GM18861 (cell line): ENCODE measurements around the gene SYTL4.
"Not testable (repeated sequence)": the region's sequence is repeated elsewhere in the genome, so short reads cannot be mapped to it uniquely, and the experiment has no call there.

Experiments
- ATAC-seq: cut with Tn5 transposase; IDR thresholded peaks from one replicate; pipeline ENCODE4 v1.9.1; 2021; ENCODE audit not compliant: unreplicated experiment

The SYTL4 gene

DNA sequence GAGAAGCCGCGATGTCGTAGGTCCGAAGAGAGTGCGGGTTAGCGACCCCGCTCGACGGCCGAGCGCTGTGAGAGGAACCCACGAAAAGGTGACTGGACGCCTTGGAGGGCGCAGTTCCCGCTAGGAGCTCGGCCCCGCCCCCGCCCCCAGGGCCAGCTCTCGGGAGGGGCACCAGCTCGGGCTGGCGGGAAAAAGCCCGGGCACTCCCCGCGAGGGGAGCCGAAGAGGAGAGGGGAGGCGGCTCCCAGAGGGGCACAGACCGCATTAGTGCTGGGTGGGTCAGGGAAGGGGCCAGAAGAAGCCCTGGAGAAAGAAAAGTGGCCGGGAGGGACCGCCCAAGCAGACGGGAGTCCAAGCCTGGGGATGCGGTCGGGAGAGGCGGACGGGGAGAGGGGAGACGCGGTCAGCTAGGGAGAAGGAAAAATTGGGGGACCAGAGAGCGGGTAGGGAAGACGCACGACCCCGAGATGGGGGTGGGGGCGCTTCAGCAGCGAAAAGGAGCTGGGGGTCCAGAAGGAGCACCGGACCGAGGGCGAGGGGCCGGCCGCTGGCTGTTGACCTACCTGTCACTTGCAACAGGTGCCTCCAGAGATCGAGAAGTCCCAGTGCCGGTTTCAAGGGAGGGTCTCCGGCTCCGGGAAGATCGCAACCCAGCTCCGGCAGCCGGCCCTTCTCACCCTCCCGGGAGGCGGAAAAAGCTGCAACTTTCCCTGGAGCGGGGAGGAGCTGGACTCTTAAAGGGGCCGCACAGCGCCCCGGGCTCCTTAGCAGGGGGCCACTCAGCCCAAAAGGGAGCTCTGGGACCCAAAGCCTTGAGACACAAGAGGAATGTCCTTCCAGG, at the start of gene SYTL4:
Gene SYTL4, minus strand, starts transcription at position 681 of the 841 bp plus-strand sequence. CDS start 30,084 bp downstream, outside the sequence.
- ATAC-seq = no peak

DNA sequence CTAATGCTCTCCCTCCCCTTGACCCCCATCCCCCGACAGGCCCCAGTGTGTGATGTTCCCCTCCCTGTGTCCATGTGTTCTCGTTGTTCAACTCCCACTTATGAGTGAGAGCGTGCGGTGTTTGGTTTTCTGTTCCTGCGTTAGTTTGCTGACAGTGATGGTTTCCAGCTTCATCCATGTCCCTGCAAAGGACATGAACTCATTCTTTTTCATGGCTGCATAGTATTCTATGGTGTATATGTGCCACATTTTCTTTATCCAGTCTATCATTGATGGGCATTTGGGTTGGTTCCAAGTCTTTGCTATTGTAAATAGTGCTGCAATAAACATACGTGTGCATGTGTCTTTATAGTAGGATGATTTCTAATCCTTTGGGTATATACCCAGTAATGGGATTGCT, 37.5 kb upstream of the SYTL4 start:
- not testable (repeated sequence) for ATAC-seq

DNA sequence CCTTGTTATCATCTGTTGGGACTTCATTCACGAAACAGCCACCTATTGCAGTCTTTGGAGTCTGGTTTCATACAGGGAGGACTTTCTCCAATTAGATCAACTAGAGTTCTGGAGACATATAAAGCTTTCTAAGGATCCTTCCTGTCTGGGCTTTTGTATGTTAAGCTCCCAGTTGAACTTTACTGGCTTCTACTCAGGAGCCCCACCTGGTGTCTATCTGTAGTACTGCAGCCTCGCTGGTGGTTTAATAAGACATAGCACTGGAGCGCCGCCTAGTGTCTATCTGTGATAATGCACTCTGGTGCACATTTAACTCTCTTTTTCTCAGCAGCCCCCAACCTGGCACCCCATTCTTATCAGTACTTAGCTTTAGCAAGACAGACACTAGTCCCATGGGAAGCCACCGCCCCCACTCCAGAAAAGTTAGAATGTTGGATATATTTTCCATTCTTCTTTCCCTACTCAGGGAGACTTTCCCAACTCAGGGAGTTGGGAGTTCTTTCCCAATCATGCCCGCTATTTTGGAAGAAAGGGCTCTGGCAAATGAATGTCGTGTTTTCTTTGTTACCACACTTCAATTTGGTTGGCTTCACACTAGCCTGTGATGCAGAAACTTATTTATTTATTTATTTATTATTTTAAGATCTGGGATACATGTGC, 36.9 kb upstream of the SYTL4 start:
- ATAC-seq = no peak

DNA sequence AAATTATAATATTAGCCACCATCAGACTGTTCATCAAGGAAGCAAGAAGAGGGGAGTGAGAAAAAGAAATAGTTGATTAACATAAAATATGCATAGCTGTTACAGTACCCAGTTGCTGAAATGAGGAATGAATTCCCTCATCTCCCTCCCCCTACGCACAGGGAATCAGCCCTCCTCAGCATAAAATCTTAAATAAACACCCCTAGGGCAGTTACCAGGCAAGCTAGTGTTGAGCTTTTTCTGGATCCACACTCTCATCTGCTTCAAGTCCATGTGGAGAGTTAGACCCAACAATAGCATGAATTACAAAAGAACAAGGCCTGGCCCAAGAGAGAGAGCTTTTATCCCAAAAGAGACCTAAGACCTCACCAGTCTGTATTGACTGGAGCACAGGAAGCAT, 19.0 kb upstream of the SYTL4 start:
- no peak for ATAC-seq

DNA sequence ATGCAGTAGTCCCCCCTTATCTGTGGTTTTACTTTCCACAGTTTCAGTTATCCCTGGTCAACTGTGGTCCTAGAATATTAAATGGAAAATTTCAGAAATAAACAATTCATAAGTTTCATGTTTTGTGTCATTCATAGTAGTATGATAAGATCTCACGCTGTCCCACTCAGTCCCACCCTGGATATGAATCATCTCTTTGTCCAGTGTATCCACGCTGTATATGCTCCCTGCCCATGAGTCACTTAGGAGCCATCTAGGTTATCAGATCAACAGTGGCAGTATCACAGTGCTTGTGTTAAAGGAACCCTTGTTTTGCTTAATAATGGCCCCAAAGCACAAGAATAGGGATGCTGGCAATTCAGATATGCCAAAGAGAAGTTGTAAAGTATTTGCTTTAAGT, 16.2 kb upstream of the SYTL4 start:
- ATAC-seq = no peak

DNA sequence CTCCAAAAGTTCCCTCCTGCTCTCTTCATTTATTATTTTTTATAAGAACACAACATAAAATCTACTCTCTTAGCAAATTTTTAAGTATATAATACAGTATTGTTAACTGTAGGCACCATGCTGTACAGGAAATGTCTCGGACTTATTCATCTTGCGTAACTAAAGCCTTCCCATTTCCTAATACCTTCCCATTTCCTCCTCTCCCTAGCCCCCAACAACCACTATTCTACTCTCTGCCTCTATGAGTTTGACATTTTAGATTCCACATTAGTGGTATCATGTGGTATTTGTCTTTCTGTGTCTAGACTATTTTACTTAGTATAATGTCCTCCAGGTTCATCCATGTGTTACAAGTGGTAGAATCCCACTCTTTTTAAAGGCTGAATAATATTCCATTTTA, 15.8 kb upstream of the SYTL4 start:
- no peak for ATAC-seq

DNA sequence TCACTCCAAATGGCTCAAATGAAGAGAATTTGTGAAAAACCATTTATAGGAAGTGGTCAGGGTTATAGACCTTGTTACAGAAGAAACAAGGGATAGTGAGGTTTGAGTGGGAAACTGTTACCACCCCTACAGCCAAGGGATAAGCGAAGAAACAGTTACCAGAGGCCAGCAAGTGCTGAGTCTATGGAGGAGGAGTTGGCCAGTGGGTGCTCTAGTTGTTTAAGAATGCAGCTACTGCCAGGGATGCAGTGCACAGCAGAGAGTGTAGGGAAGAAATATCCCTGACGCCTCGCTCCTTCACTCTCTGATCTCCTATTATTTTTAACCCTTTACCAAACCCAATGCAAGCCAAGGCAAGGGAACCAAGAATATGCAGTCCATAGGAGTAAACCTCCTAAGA, 15.2 kb upstream of the SYTL4 start:
- ATAC-seq = no peak

DNA sequence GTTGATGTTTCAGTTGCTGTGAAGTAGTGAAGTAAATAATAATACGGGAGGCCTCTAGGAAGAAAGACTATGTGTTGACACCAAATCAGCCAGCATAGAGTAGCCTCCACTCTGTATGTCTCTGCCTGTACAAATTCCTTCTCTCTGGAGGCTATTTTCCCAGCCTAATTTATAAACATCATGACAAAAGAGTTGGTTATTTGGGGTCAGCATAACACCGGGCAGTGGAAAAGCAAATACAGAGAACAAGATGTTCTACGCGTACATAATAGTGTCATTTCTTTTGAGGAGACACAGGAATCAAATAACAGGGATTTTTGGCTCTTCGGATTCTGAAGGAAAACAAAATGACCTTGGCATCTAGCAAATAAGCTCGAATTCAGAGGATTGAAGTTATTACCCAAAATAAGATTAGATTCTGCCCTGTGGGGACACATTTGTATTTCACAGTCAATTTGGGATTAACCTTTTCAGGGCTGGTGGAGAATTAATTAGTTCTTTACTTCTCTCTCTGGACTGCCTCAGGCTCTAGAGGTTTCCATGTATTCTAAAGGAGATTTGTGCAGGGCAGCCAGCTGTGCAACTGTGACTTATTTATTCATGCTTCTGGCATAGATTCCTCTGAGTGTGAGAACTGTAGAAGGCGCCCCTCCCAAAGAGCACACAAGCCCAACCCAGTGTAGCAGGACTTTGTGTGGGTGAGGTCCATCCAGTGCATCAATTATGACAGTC, 14.1 kb upstream of the SYTL4 start:
- no peak for ATAC-seq

DNA sequence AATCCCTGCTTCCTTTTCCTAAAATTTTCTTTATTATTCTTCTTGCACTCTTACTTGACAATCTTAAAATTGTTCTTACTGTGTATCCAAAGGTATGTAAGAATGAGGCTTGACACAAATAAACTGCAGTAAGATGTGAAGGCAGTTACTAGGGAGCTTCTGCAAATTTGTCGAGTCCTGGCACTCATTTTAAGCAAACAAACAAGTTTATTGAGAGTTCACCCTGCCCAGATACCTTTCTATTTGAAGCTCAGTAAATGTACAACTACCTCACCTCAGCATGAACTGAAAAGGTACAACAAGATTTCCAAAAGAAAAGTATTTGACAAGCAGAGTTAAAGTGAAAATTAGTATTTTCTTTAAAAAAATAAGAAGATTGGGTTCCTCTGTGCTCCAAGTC, 13.3 kb upstream of the SYTL4 start:
- no peak for ATAC-seq

DNA sequence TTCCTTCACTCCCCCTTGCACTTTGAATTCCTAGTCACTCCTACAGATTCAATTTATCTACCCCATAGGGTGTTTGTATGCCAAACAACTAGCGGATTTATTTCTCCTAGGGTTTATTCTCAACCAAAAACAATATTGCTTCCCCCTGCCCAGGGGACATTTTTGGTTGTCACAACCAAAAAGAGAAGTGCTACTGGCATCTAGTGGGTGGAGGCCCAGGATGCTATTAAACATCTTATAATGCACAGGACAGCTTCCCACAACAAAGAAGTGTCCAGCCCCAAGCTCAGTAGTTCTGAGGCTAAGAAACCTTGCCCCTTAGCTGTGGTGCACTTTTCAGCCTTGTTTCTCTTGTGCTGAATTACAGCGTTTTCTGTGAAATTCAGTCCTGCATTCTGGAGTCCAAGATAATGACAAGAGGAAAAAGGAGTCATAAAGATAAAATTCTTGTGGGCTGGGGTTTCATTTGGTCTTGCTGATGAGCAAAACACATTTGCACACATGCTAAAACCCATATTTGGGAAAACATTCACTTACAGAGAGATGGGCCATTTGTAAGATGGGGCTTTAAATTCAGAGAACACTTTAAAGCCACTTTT, 11.2 kb upstream of the SYTL4 start:
- ATAC-seq = no peak

DNA sequence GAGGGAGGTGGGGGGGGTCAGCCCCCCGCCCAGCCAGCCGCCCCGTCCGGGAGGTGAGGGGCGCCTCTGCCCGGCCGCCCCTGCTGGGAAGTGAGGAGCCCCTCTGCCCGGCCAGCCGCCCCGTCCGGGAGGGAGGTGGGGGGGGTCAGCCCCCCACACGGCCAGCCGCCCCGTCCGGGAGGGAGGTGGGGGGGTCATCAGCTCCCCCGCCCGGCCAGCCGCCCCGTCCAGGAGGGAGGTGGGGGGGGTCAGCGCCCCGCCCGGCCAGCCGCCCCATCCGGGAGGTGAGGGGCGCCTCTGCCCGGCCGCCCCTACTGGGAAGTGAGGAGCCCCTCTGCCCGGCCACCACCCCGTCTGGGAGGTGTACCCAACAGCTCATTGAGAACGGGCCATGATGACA, 7.9 kb downstream of the SYTL4 start:
- ATAC-seq = not testable (repeated sequence)

DNA sequence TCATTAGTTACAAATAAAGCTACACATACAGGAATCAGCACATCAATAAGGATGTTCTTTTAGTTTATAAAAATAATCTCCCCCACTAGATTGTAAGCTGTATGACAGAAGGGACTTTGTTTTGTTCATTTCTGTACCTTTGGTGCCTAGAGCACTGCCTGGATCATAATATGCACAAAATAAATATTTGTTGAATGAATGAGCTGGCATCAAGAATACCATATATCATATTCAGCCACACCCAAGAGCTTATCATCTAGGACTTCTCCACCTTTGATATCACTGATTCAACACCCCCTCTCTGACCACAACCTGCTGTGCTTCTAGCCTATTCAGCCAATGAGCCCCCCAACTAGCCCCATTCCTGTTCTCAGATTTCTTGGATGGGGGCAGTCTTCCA, 10.6 kb downstream of the SYTL4 start:
- ATAC-seq = no peak

DNA sequence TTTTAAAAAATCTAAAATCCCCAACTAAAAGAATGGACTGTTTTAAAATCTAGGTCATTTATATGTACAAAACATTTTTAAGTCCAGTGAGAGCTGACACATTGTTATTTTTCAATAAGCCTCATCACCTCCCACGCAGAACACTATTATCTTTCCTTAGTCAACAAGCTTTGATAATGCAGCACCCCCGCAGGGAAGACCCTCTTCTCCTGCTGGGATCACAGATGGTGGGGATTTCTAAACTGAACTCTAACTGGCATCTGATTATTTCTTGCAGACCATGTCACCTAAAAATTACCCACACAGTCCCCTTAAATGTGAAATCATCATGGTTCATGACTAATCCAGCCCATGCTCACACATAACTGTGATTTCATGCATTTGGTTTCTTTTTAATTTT, 11.6 kb downstream of the SYTL4 start:
- ATAC-seq = no peak

DNA sequence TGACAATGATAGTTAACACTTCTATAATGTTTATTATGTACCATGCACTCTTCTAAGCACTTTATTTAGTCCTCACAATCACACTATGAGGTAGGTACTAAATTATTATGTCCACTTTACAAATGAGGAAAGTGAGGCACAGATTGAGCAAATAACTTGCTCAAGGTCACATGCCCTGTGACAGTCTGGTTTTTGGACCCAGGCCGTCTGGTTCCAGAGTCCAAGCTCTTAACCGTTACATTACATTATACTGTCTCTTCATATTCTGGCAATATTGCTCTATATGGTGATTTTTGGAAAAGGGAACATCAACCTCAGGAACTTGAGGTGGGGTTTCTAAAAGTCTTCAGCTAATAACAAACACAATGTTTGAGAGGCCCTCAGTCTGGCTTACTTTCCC, 12.8 kb downstream of the SYTL4 start:
- ATAC-seq = no peak

DNA sequence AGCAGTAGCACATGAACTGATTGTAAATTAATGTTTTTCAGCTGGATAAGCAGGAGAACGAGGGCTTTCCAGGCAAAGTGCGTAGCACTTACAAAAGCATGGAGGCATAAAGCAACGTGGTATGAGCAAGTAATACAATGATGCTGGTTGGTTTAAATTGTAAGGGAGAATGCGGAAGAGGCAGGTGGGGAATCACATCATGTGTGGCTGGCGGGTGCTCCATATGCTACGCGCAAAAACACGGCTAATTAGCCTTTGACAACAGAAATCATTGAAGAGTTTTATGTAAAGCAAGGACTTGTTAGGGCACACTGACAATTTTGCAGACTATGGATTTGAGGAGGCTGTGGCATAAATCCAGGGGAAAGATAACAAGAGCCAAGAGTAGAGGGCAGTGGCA, 14.6 kb downstream of the SYTL4 start:
- no peak for ATAC-seq

DNA sequence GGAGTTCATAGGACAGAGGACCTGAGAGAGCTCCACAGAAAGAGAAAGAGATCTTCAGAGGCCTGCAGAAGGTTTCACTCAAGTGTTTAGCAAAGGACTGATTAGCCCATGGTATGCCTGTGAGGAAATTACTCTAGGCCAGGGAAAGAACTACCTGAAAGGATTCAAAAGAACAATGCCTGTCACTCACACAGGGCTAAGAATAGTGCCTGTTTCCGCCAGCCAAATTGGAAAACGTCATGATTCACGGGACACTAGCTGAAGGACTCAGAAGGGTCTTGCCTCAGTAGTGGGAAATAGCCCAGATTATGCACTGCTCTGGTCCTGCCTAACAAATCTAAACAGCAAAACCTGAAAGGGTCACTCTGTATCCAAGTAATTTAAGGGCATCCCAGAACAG, 21.1 kb downstream of the SYTL4 start:
- ATAC-seq = no peak

DNA sequence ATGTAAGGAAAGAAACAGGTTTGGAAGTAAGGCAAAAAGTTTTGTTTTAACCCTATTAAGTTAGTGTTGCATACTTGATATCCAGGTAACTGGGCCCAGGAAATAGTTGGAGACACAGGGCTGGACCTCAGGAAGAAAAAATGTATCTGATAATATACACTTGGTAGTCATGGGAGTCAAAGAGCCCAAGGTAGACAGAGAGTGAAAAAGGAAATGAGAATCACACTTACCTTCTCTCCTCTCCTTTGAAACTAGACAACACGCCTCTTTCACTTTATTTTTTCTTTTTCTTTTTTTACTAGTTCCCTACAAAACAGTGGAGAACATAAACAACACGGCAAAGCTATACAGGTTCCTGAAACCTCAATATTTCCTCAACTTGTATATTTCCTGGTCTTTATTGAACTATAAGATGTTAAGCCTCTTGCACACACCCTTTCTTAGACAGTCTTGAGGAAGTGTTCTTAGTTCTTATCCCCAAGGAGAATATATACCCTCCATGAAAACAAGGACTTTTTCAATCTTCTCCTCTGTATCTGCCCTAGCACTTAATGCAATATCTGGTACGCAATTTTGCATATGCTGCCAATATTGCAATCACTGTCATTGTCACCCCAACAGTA, 27.2 kb downstream of the SYTL4 start:
- no peak for ATAC-seq

DNA sequence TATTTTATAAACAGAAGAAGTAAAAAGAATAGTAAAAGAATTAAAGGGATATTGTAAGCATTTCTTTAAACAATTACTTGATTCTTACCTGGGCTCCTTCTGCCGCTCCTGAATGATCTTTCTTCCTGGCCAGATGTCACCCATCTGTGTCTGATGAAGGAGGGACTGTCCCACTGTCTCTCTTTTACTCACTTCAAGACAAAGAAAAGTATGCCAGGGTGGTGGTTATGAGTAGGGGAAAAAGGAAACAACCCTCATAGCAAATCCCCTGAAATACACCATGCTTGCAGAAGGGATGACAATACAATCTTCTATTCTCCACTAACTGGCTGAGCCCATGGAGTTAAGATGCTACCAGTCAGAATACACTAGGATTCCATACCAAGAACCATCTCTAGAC, 31.1 kb downstream of the SYTL4 start:
- ATAC-seq = no peak

DNA sequence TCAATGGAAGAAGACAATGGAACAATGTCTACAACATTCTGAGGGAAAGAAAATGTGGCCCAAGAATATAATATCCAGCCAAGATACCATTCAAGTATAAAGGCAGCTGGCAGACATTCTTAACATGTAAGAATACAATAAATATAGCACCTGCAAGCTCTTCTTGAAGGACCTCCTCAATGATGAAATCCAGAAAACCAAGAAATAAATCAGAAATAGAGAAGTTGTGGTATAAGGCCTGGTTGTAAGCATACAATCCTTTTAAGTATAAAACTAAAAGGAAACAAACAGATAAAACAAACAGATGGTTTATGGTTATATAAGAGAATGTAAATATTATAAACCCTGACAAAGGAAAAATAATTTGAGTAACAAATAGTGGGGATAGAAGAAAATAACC, 33.4 kb downstream of the SYTL4 start:
- ATAC-seq = no peak

DNA sequence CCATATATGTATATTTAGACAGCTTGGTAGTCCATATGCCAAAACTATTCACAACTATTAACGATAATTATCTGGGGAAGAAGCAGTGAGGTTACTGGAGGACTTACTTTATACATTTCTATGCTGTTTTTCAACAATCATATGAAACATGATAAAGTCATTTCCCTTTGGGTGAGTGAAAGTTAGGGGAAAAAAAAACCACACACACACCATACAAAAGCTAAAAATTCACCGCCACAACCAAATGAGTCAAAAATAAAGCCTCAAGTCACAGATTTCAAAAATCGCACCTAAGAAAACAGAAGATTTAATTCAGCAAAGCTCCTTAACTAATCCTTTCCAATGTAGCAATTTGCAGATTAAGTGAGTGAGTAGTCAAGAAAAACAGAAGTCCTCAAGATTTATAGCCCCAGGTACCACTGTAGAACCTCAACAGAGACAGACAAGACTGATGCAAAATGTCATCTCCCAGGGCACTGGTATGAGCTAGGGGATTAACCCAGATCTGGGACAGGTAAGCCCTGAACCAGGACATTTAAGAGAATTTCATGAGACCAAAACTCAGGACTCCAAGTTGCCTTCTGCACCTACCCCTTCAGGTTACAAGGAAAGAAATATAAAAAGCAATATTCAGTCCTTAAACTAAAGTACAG, 35.1 kb downstream of the SYTL4 start:
- no peak for ATAC-seq

DNA sequence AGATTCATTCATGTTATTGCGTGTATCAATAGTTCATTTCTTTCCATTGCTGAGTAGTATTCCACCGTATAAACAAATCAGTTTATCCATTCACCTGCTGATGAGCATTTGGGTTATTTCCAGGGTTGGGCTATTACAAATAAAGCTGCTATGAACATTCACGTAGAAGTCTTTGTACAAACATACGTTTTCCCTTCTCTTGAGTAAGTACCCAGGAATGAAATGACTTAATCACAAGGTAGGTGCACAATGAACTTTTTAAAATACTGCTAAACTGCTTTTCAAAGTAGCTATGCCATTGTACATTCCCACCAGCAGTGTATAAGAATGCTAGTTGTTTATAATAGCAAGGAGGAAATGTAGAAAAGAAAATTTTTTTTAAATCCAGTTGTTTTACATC, 35.9 kb downstream of the SYTL4 start:
- ATAC-seq = no peak
